ENCODE data around the gene PCBP3.

DNA sequence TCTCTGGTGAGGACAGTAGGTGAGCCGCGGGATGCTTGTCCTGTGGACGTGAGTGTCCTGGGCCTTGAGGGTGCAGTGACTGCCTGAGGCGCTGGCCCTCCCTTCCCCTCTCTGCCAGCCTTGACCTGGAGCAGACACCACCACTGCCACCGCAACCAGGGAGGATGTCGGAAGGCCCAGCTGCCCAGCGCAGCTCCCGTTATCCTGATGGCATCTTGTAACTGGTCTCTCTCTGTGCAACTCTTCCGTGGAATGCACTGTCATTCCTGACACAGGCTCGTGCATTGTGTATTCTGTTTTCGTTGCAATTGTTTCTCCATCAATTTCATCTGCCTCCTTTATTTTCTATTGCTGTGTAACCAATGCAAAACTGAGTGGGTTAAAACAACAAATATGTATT lies 118.2 kb downstream of the PCBP3 start:
- TF ChIP-seq CTCF (IDR thresholded peaks at IDR 0.05; ENCODE audit: low read depth, low read length), result no peak
- TF ChIP-seq MYC (IDR thresholded peaks at IDR 0.05; ENCODE audit: low read depth, low read length), result no peak
- TF ChIP-seq POLR2A (IDR thresholded peaks at IDR 0.05; ENCODE audit: extremely low read depth, insufficient read length), result no peak
- TF ChIP-seq MAX (IDR thresholded peaks at IDR 0.05; ENCODE audit: low read depth, low read length), result no peak
